NCI-H1694 treated with DMSO at 0.1 percent for 48 hours (cell line): Measurements from ENCODE around the gene RTN4R.
"Not testable (repeated sequence)": the region's sequence is repeated elsewhere in the genome, so short reads cannot be mapped to it uniquely, and the experiment has no call there.

ENCODE experiments used
- DNase-seq: peaks from one replicate; lab custom pipeline; 2025; lab: John Stamatoyannopoulos, UW

RTN4R gene

GRCh38 chr22:20271114-20271994, 3.2 kb upstream of the RTN4R start:
- no peak for DNase-seq

GRCh38 chr22:20270190-20271113, 2.3 kb upstream of the RTN4R start:
- not testable (repeated sequence) for DNase-seq

GRCh38 chr22:20269673-20270072, 1.6 kb upstream of the RTN4R start:
- DNase-seq, result not testable (repeated sequence)

- DNase-seq, result not testable (repeated sequence)
Measured at GRCh38 chr22:20269201-20269600, 1.1 kb upstream of the RTN4R start.

- DNase-seq, result no peak
Measured at GRCh38 chr22:20267441-20268278, 458 bp downstream of the RTN4R start.

GRCh38 chr22:20266667-20267440, 1.3 kb downstream of the RTN4R start:
- DNase-seq, result not testable (repeated sequence)

GRCh38 chr22:20265772-20266666, 2.1 kb downstream of the RTN4R start:
- DNase-seq, result not testable (repeated sequence)

GRCh38 chr22:20264614-20265452, 3.3 kb downstream of the RTN4R start:
- DNase-seq, result no peak

GRCh38 chr22:20263404-20264281, 4.5 kb downstream of the RTN4R start:
- not testable (repeated sequence) for DNase-seq

GRCh38 chr22:20262582-20263147, 5.5 kb downstream of the RTN4R start:
- DNase-seq, result no peak

GRCh38 chr22:20261848-20262581, 6.1 kb downstream of the RTN4R start:
- no peak for DNase-seq

- DNase-seq, result no peak
Measured at GRCh38 chr22:20260071-20260765, 7.9 kb downstream of the RTN4R start.

- no peak for DNase-seq
Measured at GRCh38 chr22:20259327-20259688, 8.8 kb downstream of the RTN4R start.

GRCh38 chr22:20258584-20259326, 9.4 kb downstream of the RTN4R start:
- no peak for DNase-seq

- DNase-seq, result no peak
Measured at GRCh38 chr22:20258021-20258299, 10.2 kb downstream of the RTN4R start.
